Dendritic cell treated with granulocyte-macrophage colony-stimulating factor and Interleukin-4, amounts not matched to agents 40 ng/mL and 50 ng/mL, for 4 days (primary cell): ENCODE results near the gene SPACA7.

Experiments
- H3K27ac Mint-ChIP-seq: one replicate; pipeline ENCODE4 v1.8.0; 2022; ENCODE audit warnings: mild to moderate bottlenecking, mixed read lengths
- H3K27me3 Mint-ChIP-seq: one replicate; pipeline ENCODE4 v1.8.0; 2022; ENCODE audit warnings: mild to moderate bottlenecking, mixed read lengths
- H3K36me3 Mint-ChIP-seq: one replicate; pipeline ENCODE4 v1.8.0; 2022; ENCODE audit warnings: low read depth, mixed read lengths
- H3K4me1 Mint-ChIP-seq: one replicate; pipeline ENCODE4 v1.8.0; 2022; ENCODE audit warnings: low read depth, mixed read lengths
- H3K4me3 Mint-ChIP-seq: one replicate; pipeline ENCODE4 v1.8.0; 2022; ENCODE audit warnings: mild to moderate bottlenecking, moderate library complexity, mixed read lengths
- H3K9me3 Mint-ChIP-seq: one replicate; pipeline ENCODE4 v1.8.0; 2022; ENCODE audit warnings: mixed read lengths
- intact Hi-C: fragments of 100-400 bp; cut with micrococcal nuclease; formaldehyde crosslinking; loops from one replicate; pipeline ENCODE4 v1.15.0; 2022

SPACA7 gene

DNA sequence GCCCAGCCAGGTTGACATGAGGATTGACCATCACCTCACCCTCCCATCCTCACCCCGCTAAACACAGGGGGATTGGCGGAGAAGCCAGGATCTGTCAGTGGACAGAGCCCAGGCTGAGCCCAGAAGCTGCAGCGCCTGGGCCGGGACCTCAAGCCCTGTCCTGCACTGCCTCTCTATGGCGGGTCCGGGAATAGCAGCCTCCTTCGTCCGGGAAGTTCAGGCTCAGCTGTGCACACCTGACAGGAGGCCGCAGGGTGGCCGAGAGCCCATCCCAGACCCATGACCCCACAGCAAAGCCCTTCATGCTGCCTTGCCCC, 67.8 kb downstream of the SPACA7 start:
- no peaks in the 10 kb centered on the region for H3K4me1 Mint-ChIP-seq
- intact Hi-C loops, result no loop called here
- H3K36me3 Mint-ChIP-seq, result no peaks in the 10 kb centered on the region
- no peak overlapping the region for H3K27ac Mint-ChIP-seq
- no peak overlapping the region for H3K4me3 Mint-ChIP-seq
- peaks cover 4% of the 10 kb centered on the region for H3K9me3 Mint-ChIP-seq
- H3K27me3 Mint-ChIP-seq, result peaks cover 20% of the 10 kb centered on the region

DNA sequence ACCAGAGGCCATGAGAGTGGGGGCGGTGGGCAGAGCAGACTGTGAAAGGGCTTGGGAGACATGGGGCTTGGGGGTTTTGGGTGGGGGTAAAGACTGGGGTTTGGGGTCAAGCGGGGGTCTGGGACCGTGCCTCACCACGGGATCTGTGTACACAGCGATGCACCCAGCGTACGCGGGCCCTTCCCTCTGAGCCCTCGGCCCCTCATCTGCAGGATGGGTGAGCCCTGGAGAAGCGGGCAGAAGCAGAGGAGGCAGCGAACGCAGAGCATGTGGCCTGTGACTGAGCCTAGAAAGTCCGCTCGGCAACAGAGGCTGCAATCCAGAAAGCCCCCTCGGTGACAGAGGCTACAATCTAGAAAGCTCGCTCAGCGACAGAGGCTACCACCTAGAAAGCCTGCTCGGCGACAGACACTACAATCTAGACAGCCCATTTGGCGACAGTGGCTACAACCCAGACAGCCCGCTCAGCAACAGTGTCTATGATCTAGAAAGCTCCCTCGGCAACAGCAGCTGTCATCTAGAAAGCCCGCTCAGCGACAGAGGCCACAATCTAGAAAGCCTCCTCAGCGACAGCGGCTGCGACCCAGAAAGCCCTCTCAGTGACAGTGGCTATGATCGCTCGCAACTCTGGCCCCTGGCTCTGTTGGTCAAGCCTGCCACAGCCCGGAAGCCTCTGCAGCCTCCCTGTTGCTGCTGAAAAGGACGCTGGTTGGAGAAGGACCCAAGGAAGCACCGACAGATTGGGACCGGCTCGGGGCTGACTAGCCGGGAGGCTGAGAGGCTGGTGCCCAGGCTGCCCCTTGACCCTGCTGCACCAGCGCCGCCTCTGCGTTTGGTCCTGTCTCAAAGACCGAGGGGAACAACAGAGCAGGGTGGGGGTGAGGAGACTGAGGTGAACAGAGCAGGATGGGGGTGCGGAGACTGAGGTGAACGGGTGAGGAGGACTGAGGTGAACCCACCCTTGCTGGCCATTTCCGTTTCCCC, 68.6 kb downstream of the SPACA7 start:
- Mint-ChIP-seq H3K4me3 (no peak overlapping the region), H3K9me3 (no peaks in the 10 kb centered on the region), H3K27me3 (peaks cover 16% of the 10 kb centered on the region), H3K27ac (no peak overlapping the region), H3K36me3 (no peaks in the 10 kb centered on the region), H3K4me1 (no peaks in the 10 kb centered on the region)
- intact Hi-C loops, result no loop called here

- no peaks in the 10 kb centered on the region for H3K36me3 Mint-ChIP-seq
- H3K27me3 Mint-ChIP-seq, result peaks cover 12% of the 10 kb centered on the region
- no peaks in the 10 kb centered on the region for H3K9me3 Mint-ChIP-seq
- H3K4me3 Mint-ChIP-seq, result no peak overlapping the region
- intact Hi-C loops, result no loop called here
- no peak overlapping the region for H3K27ac Mint-ChIP-seq
- no peaks in the 10 kb centered on the region for H3K4me1 Mint-ChIP-seq
These were observed 69.5 kb downstream of the SPACA7 start for GRCh38 chr13:112445411-112446271.

DNA sequence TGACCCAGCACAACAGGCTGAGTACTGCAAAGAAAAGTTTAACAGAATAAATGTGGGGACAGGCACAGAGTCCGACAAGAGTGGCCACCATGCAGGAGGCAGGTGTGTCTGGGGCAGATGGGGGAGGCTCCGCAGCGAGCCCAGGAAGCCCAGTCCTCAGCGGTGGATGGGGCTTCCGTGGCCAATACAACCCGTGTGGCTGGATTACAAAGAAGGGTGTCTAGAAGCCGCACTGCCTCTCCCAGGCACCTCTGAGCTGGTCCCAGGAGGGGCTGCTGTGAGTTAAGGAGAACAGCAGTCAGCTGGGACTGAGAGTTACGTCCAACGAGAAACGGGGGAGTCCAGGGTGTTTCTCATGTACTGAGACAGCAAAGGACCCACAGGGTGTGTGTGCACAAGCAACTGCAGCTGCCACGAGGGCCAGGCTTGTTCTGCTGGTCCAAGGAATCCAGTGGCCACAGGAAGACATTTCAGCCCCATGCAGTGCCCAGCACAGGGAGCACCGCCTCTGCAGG, 70.2 kb downstream of the SPACA7 start:
- H3K4me1 Mint-ChIP-seq, result no peaks in the 10 kb centered on the region
- H3K27me3 Mint-ChIP-seq, result peaks cover 12% of the 10 kb centered on the region
- no peaks in the 10 kb centered on the region for H3K36me3 Mint-ChIP-seq
- no peak overlapping the region for H3K4me3 Mint-ChIP-seq
- H3K9me3 Mint-ChIP-seq, result no peaks in the 10 kb centered on the region
- no peak overlapping the region for H3K27ac Mint-ChIP-seq
- intact Hi-C loops, result no loop called here

GRCh38 chr13:112446867-112447266, 70.7 kb downstream of the SPACA7 start:
- intact Hi-C loops, result no loop called here
- Mint-ChIP-seq H3K36me3 (no peaks in the 10 kb centered on the region), H3K4me1 (no peaks in the 10 kb centered on the region), H3K27ac (no peak overlapping the region), H3K27me3 (peaks cover 12% of the 10 kb centered on the region), H3K4me3 (no peak overlapping the region), H3K9me3 (no peaks in the 10 kb centered on the region)

GRCh38 chr13:112447306-112447705, 71.2 kb downstream of the SPACA7 start:
- Mint-ChIP-seq H3K4me3 (no peak overlapping the region), H3K9me3 (no peaks in the 10 kb centered on the region), H3K36me3 (no peaks in the 10 kb centered on the region), H3K27me3 (peaks cover 12% of the 10 kb centered on the region), H3K27ac (no peak overlapping the region), H3K4me1 (no peaks in the 10 kb centered on the region)
- intact Hi-C loops, result no loop called here

DNA sequence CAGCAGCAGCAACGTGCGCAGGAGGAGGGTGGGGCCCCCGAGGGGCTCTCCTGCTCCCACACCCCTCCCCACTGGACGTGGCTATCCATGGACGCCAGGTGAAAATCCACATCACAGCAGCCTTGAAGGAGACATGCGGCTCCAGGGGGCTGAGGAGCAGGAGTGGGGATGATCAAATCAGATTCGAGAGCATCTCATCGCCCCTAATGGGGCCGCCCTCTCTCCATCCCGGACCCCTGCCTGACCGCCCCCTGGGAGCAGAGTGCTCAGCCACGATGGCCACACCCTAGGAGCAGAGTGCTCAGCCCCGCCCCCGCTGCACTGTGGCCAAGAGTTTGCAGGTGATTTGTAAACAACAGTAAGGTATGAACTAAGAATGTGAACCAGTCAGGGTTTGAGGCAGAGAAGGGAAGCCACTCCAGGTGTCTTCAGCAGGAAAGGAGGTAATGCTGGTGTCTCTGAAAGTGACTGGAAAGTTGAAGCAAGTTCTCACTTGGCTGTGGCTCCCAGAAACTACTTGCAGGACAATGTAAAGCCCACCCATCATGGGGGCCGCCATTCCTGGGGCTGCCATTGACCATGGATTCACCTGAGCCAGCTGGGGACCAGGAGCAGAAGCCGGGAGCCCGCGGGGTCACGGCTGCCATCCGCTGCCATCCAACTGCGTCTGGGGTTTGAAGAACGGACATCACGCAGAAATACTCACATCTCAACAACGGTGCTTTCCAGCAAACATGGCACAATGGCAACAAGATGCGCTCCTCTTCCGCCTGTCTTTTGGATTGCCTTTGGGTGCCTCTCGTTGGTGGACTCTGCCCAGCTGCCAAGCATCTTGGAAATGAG, 71.8 kb downstream of the SPACA7 start:
- H3K4me3 Mint-ChIP-seq, result no peak overlapping the region
- no peaks in the 10 kb centered on the region for H3K9me3 Mint-ChIP-seq
- H3K27ac Mint-ChIP-seq, result no peak overlapping the region
- no peaks in the 10 kb centered on the region for H3K4me1 Mint-ChIP-seq
- intact Hi-C loops, result no loop called here
- H3K36me3 Mint-ChIP-seq, result no peaks in the 10 kb centered on the region
- H3K27me3 Mint-ChIP-seq, result peaks cover 12% of the 10 kb centered on the region

DNA sequence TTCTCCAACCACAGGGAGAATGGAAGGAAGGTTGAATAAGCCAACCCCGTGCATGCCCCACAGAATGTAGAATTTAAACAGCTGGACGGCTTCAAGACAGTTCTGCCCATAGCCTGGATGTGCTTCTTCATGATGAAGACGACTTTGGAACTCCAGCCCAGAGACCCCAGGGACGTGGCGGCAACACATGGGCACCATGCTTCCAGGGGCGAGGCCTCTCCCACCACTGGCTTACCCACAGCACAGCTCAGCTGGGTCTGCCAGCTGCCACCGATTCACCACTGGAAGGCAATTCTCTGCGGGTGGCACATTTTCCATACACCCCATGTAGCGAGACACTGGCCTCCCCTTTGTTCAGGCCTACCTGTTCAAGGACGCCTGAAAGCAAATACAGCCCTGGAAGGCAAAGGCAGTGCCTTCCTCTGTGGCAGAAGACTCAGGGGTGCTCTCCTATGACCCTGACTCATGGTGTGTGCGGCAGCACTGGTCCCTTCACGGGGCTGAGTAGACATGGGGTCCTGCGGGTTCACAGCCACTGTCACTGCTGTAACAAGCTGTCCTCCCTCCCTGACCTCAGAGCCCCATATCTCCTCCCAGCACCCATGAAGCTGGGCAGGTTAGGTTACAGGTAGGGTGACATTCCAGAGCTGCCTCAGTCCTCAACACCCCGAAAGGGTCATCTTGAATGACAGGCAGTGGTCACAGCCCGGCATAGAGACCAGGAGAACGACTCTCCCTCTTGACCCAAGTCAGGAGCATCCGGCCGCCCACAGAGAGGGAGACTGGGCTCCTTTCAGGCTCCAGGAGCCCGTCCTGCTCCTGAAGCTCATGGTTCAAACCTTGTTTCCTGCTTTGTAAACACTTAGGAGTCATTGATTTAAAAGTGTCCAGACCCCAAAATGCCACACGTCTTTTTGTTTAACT, 72.7 kb downstream of the SPACA7 start:
- H3K36me3 Mint-ChIP-seq, result no peaks in the 10 kb centered on the region
- no peak overlapping the region for H3K4me3 Mint-ChIP-seq
- H3K27me3 Mint-ChIP-seq, result peaks cover 4% of the 10 kb centered on the region
- intact Hi-C loops, result no loop called here
- no peak overlapping the region for H3K27ac Mint-ChIP-seq
- H3K4me1 Mint-ChIP-seq, result no peaks in the 10 kb centered on the region
- no peaks in the 10 kb centered on the region for H3K9me3 Mint-ChIP-seq

GRCh38 chr13:112449545-112449930, 73.4 kb downstream of the SPACA7 start:
- Mint-ChIP-seq H3K4me1 (no peaks in the 10 kb centered on the region), H3K9me3 (no peaks in the 10 kb centered on the region)
- intact Hi-C loops, result no loop called here

DNA sequence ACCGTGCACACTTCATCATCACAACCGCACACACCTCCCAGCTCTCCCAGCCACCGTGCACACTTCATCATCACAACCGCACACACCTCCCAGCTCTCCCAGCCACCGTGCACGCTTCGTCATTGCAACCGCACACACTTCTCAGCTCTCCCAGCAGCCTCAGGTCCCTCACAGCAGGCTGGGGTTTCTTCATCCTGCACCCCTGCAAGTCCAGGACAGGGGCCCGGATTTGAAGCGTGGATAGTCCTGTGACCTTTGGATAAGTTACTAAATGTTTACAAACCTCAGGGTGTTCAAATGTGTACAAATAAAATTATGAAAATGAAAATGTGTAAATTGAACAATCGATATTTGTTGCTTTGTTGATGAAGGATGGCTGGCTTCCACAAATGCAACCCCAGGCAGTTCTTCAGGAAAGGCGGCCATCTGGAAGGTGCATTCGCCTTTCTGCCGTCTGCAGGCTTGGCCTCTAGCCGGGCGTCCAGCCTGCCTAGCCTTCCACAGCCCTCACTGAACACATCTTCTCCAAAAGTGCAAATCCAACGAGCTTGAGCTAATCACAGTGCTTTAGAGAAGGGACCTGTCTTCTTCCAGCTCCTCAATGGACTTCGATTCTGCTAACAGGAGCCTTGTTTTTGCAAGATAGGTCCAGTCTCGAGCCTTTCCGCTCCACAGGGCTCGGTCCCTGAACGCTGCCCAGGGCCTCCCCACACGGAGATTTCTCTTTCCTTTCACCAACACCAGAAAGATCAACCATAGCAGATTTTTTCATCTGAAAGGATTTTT, 74.2 kb downstream of the SPACA7 start:
- no peak overlapping the region for H3K4me3 Mint-ChIP-seq
- H3K27me3 Mint-ChIP-seq, result no peaks in the 10 kb centered on the region
- H3K4me1 Mint-ChIP-seq, result no peaks in the 10 kb centered on the region
- H3K27ac Mint-ChIP-seq, result no peak overlapping the region
- intact Hi-C loops, result no loop called here
- no peaks in the 10 kb centered on the region for H3K36me3 Mint-ChIP-seq
- H3K9me3 Mint-ChIP-seq, result no peaks in the 10 kb centered on the region

More at GRCh38 chr13:112449545-112449930, 73.4 kb downstream of the SPACA7 start:
- Mint-ChIP-seq H3K4me3 (no peak overlapping the region), H3K36me3 (no peaks in the 10 kb centered on the region), H3K27ac (no peak overlapping the region), H3K27me3 (no peaks in the 10 kb centered on the region)

- H3K9me3 Mint-ChIP-seq, result no peaks in the 10 kb centered on the region
- H3K4me3 Mint-ChIP-seq, result no peak overlapping the region
- H3K4me1 Mint-ChIP-seq, result no peaks in the 10 kb centered on the region
- H3K27me3 Mint-ChIP-seq, result no peaks in the 10 kb centered on the region
- intact Hi-C loops, result no loop called here
- H3K36me3 Mint-ChIP-seq, result no peaks in the 10 kb centered on the region
- H3K27ac Mint-ChIP-seq, result no peak overlapping the region
These were observed 74.7 kb downstream of the SPACA7 start for GRCh38 chr13:112450904-112451240.
